GM19035 (cell line): ENCODE results near the gene IGFBP4.

ENCODE experiments used
- ATAC-seq: cut with Tn5 transposase; IDR thresholded peaks from one replicate; pipeline ENCODE4 v1.9.1; 2021; ENCODE audit not compliant: unreplicated experiment

Gene IGFBP4

GRCh38 chr17:40470932-40471828, 27.9 kb downstream of the IGFBP4 start:
- ATAC-seq = no peak

GRCh38 chr17:40471846-40472732, 28.8 kb downstream of the IGFBP4 start:
- ATAC-seq = no peak

- no peak for ATAC-seq
Observed at GRCh38 chr17:40472733-40473452, 29.6 kb downstream of the IGFBP4 start.

- ATAC-seq = no peak
Observed at GRCh38 chr17:40473573-40474365, 30.5 kb downstream of the IGFBP4 start.

- no peak for ATAC-seq
Observed at GRCh38 chr17:40474419-40475002, 31.3 kb downstream of the IGFBP4 start.

GRCh38 chr17:40475234-40475908, 32.1 kb downstream of the IGFBP4 start:
- no peak for ATAC-seq

GRCh38 chr17:40477796-40478195, 34.5 kb downstream of the IGFBP4 start:
- ATAC-seq = no peak

GRCh38 chr17:40478486-40478885, 35.2 kb downstream of the IGFBP4 start:
- ATAC-seq = no peak

GRCh38 chr17:40479754-40480480, 36.7 kb downstream of the IGFBP4 start:
- no peak for ATAC-seq

GRCh38 chr17:40480501-40481003, 37.3 kb downstream of the IGFBP4 start:
- ATAC-seq = no peak

GRCh38 chr17:40481106-40481505, 37.9 kb downstream of the IGFBP4 start:
- no peak for ATAC-seq

- no peak for ATAC-seq
Observed at GRCh38 chr17:40482722-40483121, 39.5 kb downstream of the IGFBP4 start.

- ATAC-seq = no peak
Observed at GRCh38 chr17:40483679-40484078, 40.4 kb downstream of the IGFBP4 start.

GRCh38 chr17:40484285-40484972, 41.2 kb downstream of the IGFBP4 start:
- ATAC-seq = no peak

- no peak for ATAC-seq
Observed at GRCh38 chr17:40484973-40485530, 41.8 kb downstream of the IGFBP4 start.

GRCh38 chr17:40485851-40486521, 42.7 kb downstream of the IGFBP4 start:
- ATAC-seq = no peak
